H9 (cell line): ENCODE results near the gene RYR1. TPM values are rescaled to one million over a fixed set of nuclear protein-coding genes. Genes with fewer than 3 reads are reported as not detected.

Source experiments
- DNase-seq: peaks from one replicate; pipeline ENCODE4 v3.0.0-alpha.2; 2017
- H2AFZ ChIP-seq: one replicate; pipeline ENCODE4 v1.6.1; 2013; ENCODE audit warnings: mild to moderate bottlenecking, low read length, control low read depth, moderate library complexity
- H2AK5ac ChIP-seq: 2 replicates; pipeline ENCODE4 v1.6.1; 2013; ENCODE audit warnings: low read length, control low read depth, mixed read lengths; ENCODE audit not compliant: insufficient read length
- H2BK120ac ChIP-seq: one replicate; pipeline ENCODE4 v1.6.1; 2013; ENCODE audit warnings: low read depth, mild to moderate bottlenecking, low read length, control low read depth, inconsistent platforms; ENCODE audit not compliant: poor library complexity, severe bottlenecking
- H2BK12ac ChIP-seq: 2 replicates; pipeline ENCODE4 v1.6.1; 2013; ENCODE audit warnings: low read length, control low read depth, mixed read lengths, low read depth; ENCODE audit not compliant: insufficient read length
- H2BK15ac ChIP-seq: 2 replicates; pipeline ENCODE4 v1.6.1; 2013; ENCODE audit warnings: low read depth, low read length, control low read depth
- H2BK20ac ChIP-seq: one replicate; pipeline ENCODE4 v1.6.1; 2013; ENCODE audit warnings: low read depth, mild to moderate bottlenecking, low read length, control low read depth, inconsistent platforms; ENCODE audit not compliant: poor library complexity, severe bottlenecking
- H2BK5ac ChIP-seq: 2 replicates; pipeline ENCODE4 v1.6.1; 2013; ENCODE audit warnings: low read length, control low read depth, mixed read lengths; ENCODE audit not compliant: insufficient read length
- H3K14ac ChIP-seq: 2 replicates; pipeline ENCODE4 v1.6.1; 2013; ENCODE audit warnings: low read length, control low read depth; ENCODE audit not compliant: insufficient read depth
- H3K18ac ChIP-seq: 2 replicates; pipeline ENCODE4 v1.6.1; 2013; ENCODE audit warnings: low read depth, mild to moderate bottlenecking, mixed read lengths, low read length, control low read depth; ENCODE audit not compliant: insufficient read length
- H3K23ac ChIP-seq: 2 replicates; pipeline ENCODE4 v1.6.1; 2013; ENCODE audit warnings: low read length, control low read depth, mixed read lengths, low read depth; ENCODE audit not compliant: insufficient read length
- H3K23me2 ChIP-seq: 2 replicates; pipeline ENCODE4 v1.6.1; 2013; ENCODE audit warnings: low read depth, mild to moderate bottlenecking, mixed read lengths, low read length, control low read depth; ENCODE audit not compliant: insufficient read length, poor library complexity, severe bottlenecking
- H3K27ac ChIP-seq: 2 replicates; pipeline ENCODE4 v1.5.1; 2013; ENCODE audit warnings: low read length, control low read depth, mixed read lengths, low read depth; ENCODE audit not compliant: insufficient read length
- H3K27me3 ChIP-seq: 2 replicates; pipeline ENCODE4 v1.6.1; 2013; ENCODE audit warnings: low read length, control low read depth, inconsistent platforms; ENCODE audit not compliant: insufficient read depth
- H3K4ac ChIP-seq: 2 replicates; pipeline ENCODE4 v1.6.1; 2013; ENCODE audit warnings: low read depth, mild to moderate bottlenecking, control low read depth, inconsistent platforms, low read length, moderate library complexity
- H3K4me1 ChIP-seq: 2 replicates; pipeline ENCODE4 v1.6.1; 2013; ENCODE audit warnings: low read length, control low read depth, inconsistent platforms; ENCODE audit not compliant: insufficient read depth
- H3K4me2 ChIP-seq: 2 replicates; pipeline ENCODE4 v1.6.1; 2013; ENCODE audit warnings: low read length, control low read depth, mixed read lengths; ENCODE audit not compliant: insufficient read length, insufficient read depth
- H3K56ac ChIP-seq: 2 replicates; pipeline ENCODE4 v1.6.1; 2013; ENCODE audit warnings: low read depth, mild to moderate bottlenecking, mixed read lengths, low read length, control low read depth; ENCODE audit not compliant: insufficient read length
- H3K79me1 ChIP-seq: 2 replicates; pipeline ENCODE4 v1.6.1; 2013; ENCODE audit warnings: low read depth, mild to moderate bottlenecking, moderate library complexity, low read length, control low read depth, inconsistent platforms; ENCODE audit not compliant: insufficient read depth, poor library complexity, severe bottlenecking
- H3K79me2 ChIP-seq: 2 replicates; pipeline ENCODE4 v1.6.1; 2013; ENCODE audit warnings: low read length, control low read depth, inconsistent platforms; ENCODE audit not compliant: insufficient read depth
- H3K9ac ChIP-seq: 2 replicates; pipeline ENCODE4 v1.6.1; 2013; ENCODE audit warnings: low read length, control low read depth, mixed read lengths; ENCODE audit not compliant: insufficient read length; ENCODE audit errors: extremely low read depth
- H3K9me3 ChIP-seq: one replicate; pipeline ENCODE4 v1.6.1; 2013; ENCODE audit warnings: low read depth, low read length, inconsistent platforms; ENCODE audit not compliant: control insufficient read depth
- H3T11ph ChIP-seq: one replicate; pipeline ENCODE4 v1.6.1; 2013; ENCODE audit warnings: mild to moderate bottlenecking, low read length, control low read depth, inconsistent platforms
- H4K20me1 ChIP-seq: one replicate; pipeline ENCODE4 v1.6.1; 2013; ENCODE audit not compliant: control insufficient read depth, insufficient read length, insufficient read depth
- H4K5ac ChIP-seq: 2 replicates; pipeline ENCODE4 v1.6.1; 2013; ENCODE audit warnings: low read depth, mild to moderate bottlenecking, mixed read lengths, low read length, control low read depth; ENCODE audit not compliant: insufficient read length
- H4K8ac ChIP-seq: replicated peaks from 2 replicates; pipeline ENCODE4 v1.6.1; 2013; ENCODE audit warnings: low read length, control low read depth, mixed read lengths, low read depth; ENCODE audit not compliant: insufficient read length
- H4K91ac ChIP-seq: 2 replicates; pipeline ENCODE4 v1.6.1; 2013; ENCODE audit warnings: low read depth, mild to moderate bottlenecking, moderate library complexity, mixed read lengths, low read length, control low read depth; ENCODE audit not compliant: insufficient read length
- H3K27ac Mint-ChIP-seq, 3 experiments: 2 replicates in 2 of 3; 3 replicates in 1 of 3; pipeline ENCODE4 v1.8.0; 2020 to 2021; ENCODE audit warnings: mixed read lengths in 3 of 3, mild to moderate bottlenecking in 1 of 3, moderate library complexity in 1 of 3
- H3K27me3 Mint-ChIP-seq: 2 replicates; pipeline ENCODE4 v1.8.0; 2021; ENCODE audit warnings: low read depth, mild to moderate bottlenecking, moderate library complexity, mixed read lengths
- H3K36me3 Mint-ChIP-seq, 3 experiments: 2 replicates in 2 of 3; 3 replicates in 1 of 3; pipeline ENCODE4 v1.8.0; 2020 to 2021; ENCODE audit warnings: low read depth in 3 of 3, mixed read lengths in 3 of 3; ENCODE audit not compliant: insufficient read depth in 1 of 3
- H3K4me1 Mint-ChIP-seq, 2 experiments: 2 replicates each; pipeline ENCODE4 v1.8.0; 2020; ENCODE audit warnings: mixed read lengths in 2 of 2
- H3K4me3 Mint-ChIP-seq, 2 experiments: 2 replicates in 1 of 2; 3 replicates in 1 of 2; pipeline ENCODE4 v1.8.0; 2020 to 2021; ENCODE audit warnings: mild to moderate bottlenecking in 2 of 2, mixed read lengths in 2 of 2, moderate library complexity in 1 of 2
- H3K9me3 Mint-ChIP-seq, 2 experiments: 2 replicates in 1 of 2; 3 replicates in 1 of 2; pipeline ENCODE4 v1.8.0; 2020; ENCODE audit warnings: mild to moderate bottlenecking in 2 of 2, mixed read lengths in 2 of 2, moderate library complexity in 1 of 2
- CTCF ChIP-seq: fragments of 200-600 bp; sonication (generic); conservative IDR thresholded peaks from 3 replicates; pipeline ENCODE4 v1.8.0; 2021; ENCODE audit warnings: antibody characterized with exemption, mild to moderate bottlenecking
- WGBS: extraction: QIAGEN DNeasy Blood & Tissue Kit; methylation state at CpG from one replicate; pipeline ENCODE4 v1.1.7; 2013; ENCODE audit warnings: missing lambda C conversion rate, low lambda C conversion rate, mixed read lengths; ENCODE audit not compliant: insufficient read length; ENCODE audit errors: extremely low coverage; 5-methylcytosine and 5-hydroxymethylcytosine counted together
- total RNA-seq: library from RNA; stranded (reverse); gene quantifications from 2 replicates; pipeline ENCODE4 v1.2.1, GENCODE V29; 2021

Gene RYR1
- total RNA-seq, 1 experiment from 2014 or later, result 8.9 TPM

GRCh38 chr19:38387550-38388348 lies 45.7 kb upstream of the RYR1 start, which contains the start of gene GGN:
Gene GGN, minus strand, starts transcription at chr19:38388034. Its CDS starts 773 bp downstream, at chr19:38387261.
- no peak within 1 kb of the TSS for H2AK5ac ChIP-seq
- peaks cover 36 to 48% of the 10 kb centered on the region in 2 experiments for H3K4me1 Mint-ChIP-seq
- no peak for TF ChIP-seq CTCF
- H3K27ac ChIP-seq, result no peak within 1 kb of the TSS
- no peak within 1 kb of the TSS for H4K8ac ChIP-seq
- H3K23ac ChIP-seq, result no peak within 1 kb of the TSS
- peak within 1 kb of the TSS; percentile 64 for H3K18ac ChIP-seq
- no peaks in the 10 kb centered on the region for H3K79me1 ChIP-seq
- H3K9me3 ChIP-seq, result no peaks in the 10 kb centered on the region
- peaks cover 35% of the 10 kb centered on the region for H3K23me2 ChIP-seq
- H4K91ac ChIP-seq, result no peak within 1 kb of the TSS
- peaks cover 7% of the 10 kb centered on the region; the same call in 1 of the 2 replicates for H3K27me3 Mint-ChIP-seq
- no peak within 1 kb of the TSS for H2BK120ac ChIP-seq
- H4K5ac ChIP-seq, result no peak within 1 kb of the TSS
- H2BK12ac ChIP-seq, result no peak within 1 kb of the TSS
- peaks cover 12 to 37% (median 26%) of the 10 kb centered on the region in 3 experiments for H3K36me3 Mint-ChIP-seq
- peak within 1 kb of the TSS; percentile 73 to 97 (median 96); a peak in 6 of 7 replicates for H3K27ac Mint-ChIP-seq
- no peaks in the 10 kb centered on the region for H3K27me3 ChIP-seq
- peak within 1 kb of the TSS; percentile 63 for H3K9ac ChIP-seq
- no peaks in the 10 kb centered on the region for H3K9me3 Mint-ChIP-seq
- no peak within 1 kb of the TSS for H2BK15ac ChIP-seq
- H2AFZ ChIP-seq, result peak within 1 kb of the TSS; percentile 70
- peak; percentile 99 for DNase-seq
- H2BK5ac ChIP-seq, result no peak within 1 kb of the TSS
- no peak within 1 kb of the TSS for H3K4ac ChIP-seq
- H3K4me3 Mint-ChIP-seq, result peak within 1 kb of the TSS; percentile 83 to 95
- no peaks in the 10 kb centered on the region; the same call in 1 of the 2 replicates for H3K4me1 ChIP-seq
- peak within 1 kb of the TSS; percentile 77 for H3K14ac ChIP-seq
- no peaks in the 10 kb centered on the region; the same call in 1 of the 2 replicates for H3K79me2 ChIP-seq
- peak within 1 kb of the TSS; percentile 88 for H3K4me2 ChIP-seq
- no CpG with 5 or more reads among the region's 51 CpGs for WGBS
- no peak within 1 kb of the TSS for H2BK20ac ChIP-seq
- no peak within 1 kb of the TSS for H3T11ph ChIP-seq
- H4K20me1 ChIP-seq, result no peaks in the 10 kb centered on the region
- H3K56ac ChIP-seq, result no peak within 1 kb of the TSS
